Measurements from ENCODE around the gene RNLS.

- TF ChIP-seq CTCF (IDR thresholded peaks at IDR 0.05; ENCODE audit: low read depth, low read length) (no peak), EZH2phosphoT487 (IDR thresholded peaks at IDR 0.05; ENCODE audit: low read depth) (no peak)
Observed at GRCh38 chr10:88473989-88474883, 108.9 kb downstream of the RNLS start.
